GM12878 (cell line): ENCODE results near the gene SLC29A4. TPM values are rescaled to one million over a fixed set of nuclear protein-coding genes. Genes with fewer than 3 reads are reported as not detected.

Source experiments
- CUX1 ChIP-seq: IDR thresholded peaks from 2 replicates; pipeline ENCODE4 v1.6.1; 2012; ENCODE audit warnings: improper control_type of control experiment, low read depth, low read length; ENCODE audit not compliant: insufficient replicate concordance
- E2F4 ChIP-seq: IDR thresholded peaks from 2 replicates; pipeline ENCODE4 v1.6.1; 2012; ENCODE audit warnings: low read depth, low read length, improper control_type of control experiment
- EED ChIP-seq: sonication (generic); IDR thresholded peaks from 2 replicates; pipeline ENCODE4 v1.6.1; 2016; ENCODE audit warnings: antibody characterized with exemption, low read depth
- FOXM1 ChIP-seq: IDR thresholded peaks from 2 replicates; pipeline ENCODE4 v1.6.1; 2012; ENCODE audit warnings: low read depth, mild to moderate bottlenecking, inconsistent platforms, low read length, moderate library complexity
- HDAC2 ChIP-seq: fragments of 200-600 bp; sonication (generic); IDR thresholded peaks from 2 replicates; pipeline ENCODE4 v1.6.1; 2017
- POLR2A ChIP-seq: IDR thresholded peaks from 2 replicates; pipeline ENCODE4 v1.6.1; 2011; ENCODE audit warnings: low read depth, mild to moderate bottlenecking, low read length
- polyA plus RNA-seq, 11 experiments: library from polyadenylated mRNA; depleted of rRNA in 4 of 11; unstranded in 6 of 11; stranded (reverse) in 5 of 11; fragments of >200 nt; fragmentation: Nextera tagmentation in 4 of 11; fragmentation: Illumina TruSeq in 1 of 11; extraction: Ambion mirVana in 4 of 11; extraction: Trizol in 1 of 11; gene quantifications; 1 replicate in 1 of 11; 2 replicates in 10 of 11; pipeline versions ENCODE4 v1.2.1 to v1.2.3, GENCODE V29; 2011 to 2016; ENCODE audit warnings: inconsistent platforms in 2 of 11, missing spikeins in 2 of 11, low read depth in 1 of 11
- total RNA-seq, 4 experiments: library from RNA; depleted of rRNA in 3 of 4; stranded (reverse); fragments of >200 nt in 3 of 4; fragmentation: Illumina TruSeq in 1 of 4; extraction: Trizol in 1 of 4; gene quantifications; 2 replicates each; pipeline versions ENCODE4 v1.2.1 to v1.2.3, GENCODE V29; 2013 to 2021

The SLC29A4 gene
- total and polyA plus RNA-seq, 10 of the 15 experiments (the other 5 are each of a cell fraction or from before 2014, with no cell fraction given) = 0.11 to 0.72 (median 0.23) TPM; not detected in 3

GRCh38 chr7:5283421-5284303, 919 bp downstream of the SLC29A4 start (continued):
- TF ChIP-seq CUX1 (no peak), FOXM1 (no peak), EED (no peak), HDAC2 (no peak), POLR2A (no peak), E2F4 (no peak)
